Left lung (tissue), 10 donors: ENCODE results near the gene COL26A1. TPM values are rescaled to one million over a fixed set of nuclear protein-coding genes. Genes with fewer than 3 reads are reported as not detected.
"Not testable (repeated sequence)": the region's sequence is repeated elsewhere in the genome, so short reads cannot be mapped to it uniquely, and the experiment has no call there.

Experiments
- ATAC-seq: fragments of 200-7000 bp; cut with Tn5 transposase; one replicate; pipeline ENCODE4 v1.9.1; 2020; ENCODE audit warnings: moderate library complexity
- DNase-seq, 4 donors: peaks; one replicate each; pipeline ENCODE4 v3.0.0-alpha.2; 2013 to 2020
- H3K27ac ChIP-seq, 2 donors: fragments of 200-600 bp; sonication (generic) in 1 of 2; one replicate each; pipeline versions ENCODE4 v1.5.0 to v1.8.0; 2020 to 2021
- H3K27me3 ChIP-seq, 2 donors: fragments of 200-600 bp; sonication (generic) in 1 of 2; one replicate each; pipeline versions ENCODE4 v1.5.0 to v1.8.0; 2020 to 2021
- H3K36me3 ChIP-seq, 2 donors: fragments of 200-600 bp; sonication (generic) in 1 of 2; one replicate each; pipeline versions ENCODE4 v1.5.0 to v1.8.0; 2020 to 2021
- H3K4me1 ChIP-seq, 2 donors: fragments of 200-600 bp; one replicate each; pipeline ENCODE4 v1.8.0; 2021
- H3K4me3 ChIP-seq, 2 donors: fragments of 200-600 bp; sonication (generic) in 1 of 2; one replicate each; pipeline versions ENCODE4 v1.5.0 to v1.8.0; 2020 to 2021; ENCODE audit warnings: mild to moderate bottlenecking in 1 of 2
- H3K9me3 ChIP-seq, 2 donors: fragments of 200-600 bp; sonication (generic) in 1 of 2; one replicate each; pipeline versions ENCODE4 v1.5.0 to v1.8.0; 2020 to 2021
- intact Hi-C, 2 donors: fragments of 100-400 bp; cut with DNase I; formaldehyde crosslinking; loops; one replicate each; pipeline versions ENCODE4 v1.11.2 to v1.14.2; 2022
- polyA plus RNA-seq, 6 donors: library from polyadenylated mRNA; unstranded; fragments of 120-200 nt; gene quantifications; one replicate each; pipeline ENCODE4 v1.2.1, GENCODE V29; 2013; ENCODE audit not compliant: insufficient read length in 6 of 6
- total RNA-seq, 2 donors: library from RNA; stranded (reverse); fragmentation: NEBNext Ultra II Directional; extraction: Animal tissue kit (Norgen Biotek cat#: 25700); gene quantifications; one replicate each; pipeline ENCODE4 v1.2.1, GENCODE V29; 2021
- TF ChIP-seq, protein P1 (sequence below), 2 donors: fragments of 200-600 bp; sonication (generic) in 1 of 2; IDR thresholded peaks; one replicate each; pipeline versions ENCODE4 v1.5.0 to v1.8.0; 2021; ENCODE audit warnings: antibody characterized with exemption in 2 of 2
- donor health status: DM: no; HTN: yes; CAD: no.
- donor health status: DM: no; HTN: no; CAD: no.

COL26A1 gene
- total and polyA plus RNA-seq, 8 donors, result 0.76 to 7.7 (median 7.1) TPM; not detected in 1

DNA sequence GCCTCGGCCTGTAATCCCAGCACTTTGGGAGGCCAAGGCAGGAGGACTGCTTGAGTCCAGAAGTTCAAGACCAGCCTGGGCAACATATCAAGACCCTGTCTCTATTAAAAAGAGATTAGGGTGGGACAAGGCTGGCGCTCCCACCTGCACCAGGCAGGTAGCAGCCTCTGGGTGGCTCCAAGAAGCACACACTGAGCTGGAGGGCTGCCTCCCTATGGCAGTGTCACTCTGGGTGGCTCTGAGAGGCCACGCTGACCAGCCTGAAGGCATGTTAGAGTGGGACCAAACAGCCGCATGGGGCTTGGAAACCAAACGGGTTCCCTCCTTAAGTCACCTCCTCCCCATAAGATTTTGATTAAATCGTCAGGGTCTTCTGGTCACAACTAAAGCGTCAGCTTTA, 19.8 kb upstream of the COL26A1 start:
- TF ChIP-seq, protein P1, sequence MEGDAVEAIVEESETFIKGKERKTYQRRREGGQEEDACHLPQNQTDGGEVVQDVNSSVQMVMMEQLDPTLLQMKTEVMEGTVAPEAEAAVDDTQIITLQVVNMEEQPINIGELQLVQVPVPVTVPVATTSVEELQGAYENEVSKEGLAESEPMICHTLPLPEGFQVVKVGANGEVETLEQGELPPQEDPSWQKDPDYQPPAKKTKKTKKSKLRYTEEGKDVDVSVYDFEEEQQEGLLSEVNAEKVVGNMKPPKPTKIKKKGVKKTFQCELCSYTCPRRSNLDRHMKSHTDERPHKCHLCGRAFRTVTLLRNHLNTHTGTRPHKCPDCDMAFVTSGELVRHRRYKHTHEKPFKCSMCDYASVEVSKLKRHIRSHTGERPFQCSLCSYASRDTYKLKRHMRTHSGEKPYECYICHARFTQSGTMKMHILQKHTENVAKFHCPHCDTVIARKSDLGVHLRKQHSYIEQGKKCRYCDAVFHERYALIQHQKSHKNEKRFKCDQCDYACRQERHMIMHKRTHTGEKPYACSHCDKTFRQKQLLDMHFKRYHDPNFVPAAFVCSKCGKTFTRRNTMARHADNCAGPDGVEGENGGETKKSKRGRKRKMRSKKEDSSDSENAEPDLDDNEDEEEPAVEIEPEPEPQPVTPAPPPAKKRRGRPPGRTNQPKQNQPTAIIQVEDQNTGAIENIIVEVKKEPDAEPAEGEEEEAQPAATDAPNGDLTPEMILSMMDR (IDR thresholded peaks at IDR 0.05), result no peak
- H3K27ac ChIP-seq, result no peak overlapping the region
- H3K36me3 ChIP-seq, result no peaks in the 10 kb centered on the region
- no peaks in the 10 kb centered on the region for H3K27me3 ChIP-seq
- peak in 1 of 4 donors; percentile 39 for DNase-seq
- no peaks in the 10 kb centered on the region for H3K9me3 ChIP-seq
- no peak overlapping the region for H3K4me3 ChIP-seq
- ATAC-seq, result no peak
- intact Hi-C loops, result no loop called here
- no peaks in the 10 kb centered on the region for H3K4me1 ChIP-seq

DNA sequence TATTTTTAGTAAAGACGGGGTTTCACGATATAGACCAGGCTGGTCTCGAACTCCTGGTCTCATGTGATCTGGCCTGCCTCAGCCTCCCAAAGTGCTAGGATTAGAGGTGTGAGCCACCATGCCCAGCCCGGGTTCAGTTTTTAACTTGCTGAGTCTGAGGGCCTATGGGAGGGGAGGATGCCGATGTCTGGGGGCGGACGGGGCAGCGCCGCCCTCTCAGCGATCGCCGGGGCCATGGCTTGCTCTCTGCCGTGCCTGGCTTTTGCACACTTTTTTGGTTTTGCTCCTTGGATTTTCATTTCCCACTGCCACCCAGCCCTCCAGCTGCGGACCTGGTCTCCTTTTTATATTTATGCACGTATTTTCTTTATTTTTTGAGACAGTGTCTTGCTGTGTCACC, 15.2 kb upstream of the COL26A1 start:
- intact Hi-C loops, result no loop called here
- H3K4me3 ChIP-seq, result no peak overlapping the region
- peaks cover 0 to 20% of the 10 kb centered on the region in 2 donors for H3K27me3 ChIP-seq
- H3K4me1 ChIP-seq, result no peaks in the 10 kb centered on the region
- ATAC-seq (no peak), DNase-seq (peak in 1 of 4 donors; percentile 61)
- no peaks in the 10 kb centered on the region for H3K9me3 ChIP-seq
- TF ChIP-seq, protein P1 (IDR thresholded peaks at IDR 0.05), result no peak
- H3K36me3 ChIP-seq, result no peaks in the 10 kb centered on the region
- H3K27ac ChIP-seq, result no peak overlapping the region

DNA sequence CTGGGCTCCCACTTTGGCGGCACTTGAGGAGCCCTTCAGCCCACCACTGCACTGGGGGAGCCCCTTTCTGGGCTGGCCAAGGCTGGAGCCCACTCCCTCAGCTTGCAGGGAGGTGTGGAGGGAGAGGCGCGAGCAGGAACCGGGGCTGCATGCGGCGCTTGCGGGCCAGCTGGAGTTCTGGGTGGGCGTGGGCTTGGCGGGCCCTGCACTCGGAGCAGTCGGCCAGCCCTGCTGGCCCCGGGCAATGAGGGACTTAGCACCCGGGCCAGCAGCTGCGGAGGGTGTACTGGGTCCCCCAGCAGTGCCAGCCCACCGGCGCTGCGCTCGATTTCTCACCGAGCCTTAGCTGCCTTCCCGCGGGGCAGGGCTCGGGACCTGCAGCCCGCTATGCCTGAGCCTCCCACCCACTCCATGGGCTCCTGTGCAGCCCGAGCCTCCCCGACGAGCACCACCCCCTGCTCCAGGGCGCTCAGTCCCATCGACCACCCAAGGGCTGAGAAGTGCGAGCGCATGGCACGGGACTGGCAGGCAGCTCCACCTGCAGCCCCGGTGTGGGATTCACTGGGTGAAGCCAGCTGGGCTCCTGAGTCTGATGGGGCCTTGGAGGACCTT, 14.1 kb upstream of the COL26A1 start:
- H3K9me3 ChIP-seq, H3K4me1 ChIP-seq, H3K4me3 ChIP-seq, H3K36me3 ChIP-seq, ATAC-seq, H3K27ac ChIP-seq, intact Hi-C loops: not testable (repeated sequence)
- peak in 1 of 4 donors; percentile 42 for DNase-seq
- H3K27me3 ChIP-seq, result peaks cover 0 to 24% of the 10 kb centered on the region in 2 donors

DNA sequence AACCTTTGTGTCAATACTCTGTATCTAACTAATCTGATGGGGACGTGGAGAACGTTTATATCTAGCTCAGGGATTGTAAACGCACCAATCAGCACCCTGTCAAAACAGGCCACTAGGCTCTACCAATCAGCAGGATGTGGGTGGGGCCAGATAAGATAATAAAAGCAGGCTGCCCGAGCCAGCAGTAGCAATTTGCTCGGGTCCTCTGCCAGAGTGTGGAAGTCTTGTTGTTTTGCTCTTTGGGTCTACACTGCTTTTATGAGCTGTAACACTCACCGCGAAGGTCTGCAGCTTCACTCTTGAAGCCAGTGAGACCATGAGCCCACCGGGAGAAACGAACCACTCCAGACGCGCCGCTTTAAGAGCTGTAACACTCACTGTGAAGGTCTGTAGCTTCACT, 13.4 kb upstream of the COL26A1 start:
- H3K9me3 ChIP-seq, H3K4me1 ChIP-seq, DNase-seq, H3K36me3 ChIP-seq, H3K4me3 ChIP-seq, H3K27ac ChIP-seq, intact Hi-C loops, ATAC-seq: not testable (repeated sequence)
- peaks cover 0 to 26% of the 10 kb centered on the region in 2 donors for H3K27me3 ChIP-seq

DNA sequence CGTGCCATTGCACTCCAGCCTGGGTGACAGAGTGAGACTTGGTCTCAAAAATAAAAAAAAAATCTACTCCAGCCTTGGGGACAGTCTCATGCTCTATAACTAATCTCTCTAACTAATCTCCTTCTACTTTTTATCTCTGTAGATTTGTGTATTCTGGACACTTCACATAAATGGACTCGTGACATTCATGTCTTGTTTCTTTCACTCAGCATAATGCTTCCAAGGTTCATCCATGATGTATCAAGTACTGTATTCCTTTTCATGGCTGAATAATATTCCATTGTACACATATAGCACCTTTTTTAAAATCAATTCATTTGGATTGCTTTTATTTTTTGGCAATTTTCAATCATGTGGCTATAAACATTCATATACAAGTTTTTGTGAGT, 9.8 kb upstream of the COL26A1 start:
- TF ChIP-seq, protein P1 (IDR thresholded peaks at IDR 0.05), result no peak
- DNase-seq, result no peak
- Histone ChIP-seq H3K27me3 (peaks cover 0 to 26% of the 10 kb centered on the region in 2 donors), H3K4me3 (no peak overlapping the region), H3K27ac (no peak overlapping the region), H3K9me3 (no peaks in the 10 kb centered on the region), H3K36me3 (no peaks in the 10 kb centered on the region), H3K4me1 (no peaks in the 10 kb centered on the region)
- ATAC-seq, result no peak
- intact Hi-C loops, result no loop called here

DNA sequence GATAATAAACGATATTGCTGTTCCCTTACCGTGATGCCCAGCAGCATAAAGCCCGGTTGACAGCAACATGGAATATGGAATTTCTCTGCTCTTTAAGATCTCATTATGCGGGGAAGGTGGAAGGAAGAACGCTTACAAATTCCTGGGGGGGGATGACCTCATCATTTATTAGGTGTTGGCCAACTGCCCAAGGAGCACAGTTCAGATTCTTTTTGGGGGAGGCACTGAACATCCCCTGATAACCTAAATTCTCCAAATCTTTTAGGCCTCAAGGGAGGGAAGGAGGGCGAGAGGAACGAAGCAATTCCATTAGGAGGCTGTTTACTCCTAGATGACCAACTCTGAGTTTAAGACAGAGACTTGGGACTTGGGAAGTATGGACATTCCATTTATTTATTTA, 5.2 kb upstream of the COL26A1 start:
- DNase-seq (no peak), ATAC-seq (no peak)
- Histone ChIP-seq H3K4me3 (no peak overlapping the region), H3K9me3 (no peaks in the 10 kb centered on the region), H3K27ac (no peak overlapping the region), H3K36me3 (no peaks in the 10 kb centered on the region), H3K27me3 (peaks cover 1 to 26% of the 10 kb centered on the region in 2 donors), H3K4me1 (peaks cover 0 to under 1% of the 10 kb centered on the region in 2 donors)
- intact Hi-C loops, result no loop called here
- TF ChIP-seq, protein P1 (IDR thresholded peaks at IDR 0.05), result no peak
